Spleen (tissue), 7 donors: ENCODE data around the gene LRP2.

Experiments used
- CTCF ChIP-seq, 11 experiments: fragments of 200-600 bp in 7 of 11; fragments of 450-650 bp in 4 of 11; sonication (generic) in 4 of 11; IDR thresholded peaks in 8 of 11; conservative IDR thresholded peaks in 3 of 11; 1 replicate in 7 of 11; 2 replicates in 4 of 11; pipeline versions ENCODE4 v1.4.0 to v1.8.0; 2016 to 2021; ENCODE audit warnings: antibody characterized with exemption in 11 of 11, inconsistent platforms in 4 of 11, mild to moderate bottlenecking in 1 of 11
- POLR2A ChIP-seq, 3 donors: fragments of 450-650 bp; IDR thresholded peaks; one replicate each; pipeline ENCODE4 v1.5.1; 2017; ENCODE audit warnings: antibody characterized with exemption in 3 of 3, mild to moderate bottlenecking in 1 of 3
- POLR2AphosphoS5 ChIP-seq, 3 donors: sonication (generic); formaldehyde crosslinking; IDR thresholded peaks; one replicate each; pipeline ENCODE4 v1.5.1; 2017; ENCODE audit warnings: antibody characterized with exemption in 3 of 3
- donor health status: DM: no; HTN: no; CAD: no; lungs with moderate emphysema.
- donor health status: DM: no; HTN: no; CAD: no.
- donor health status: DM: no; HTN: no; CAD: no.

GRCh38 chr2:169137924-169138323 is 224.4 kb downstream of the LRP2 start:
- no peak for TF ChIP-seq POLR2A (IDR thresholded peaks at IDR 0.05)
- TF ChIP-seq CTCF (IDR thresholded peaks at IDR 0.05 in 8 of 11, conservative IDR thresholded peaks at IDR 0.05 in 3 of 11), result no peak
- no peak for TF ChIP-seq POLR2AphosphoS5 (IDR thresholded peaks at IDR 0.05)
